HAP-1 (cell line): Measurements from ENCODE around the gene B4GALNT3.

Source experiments
- DNase-seq, 2 experiments: peaks; one replicate each; pipeline ENCODE4 v3.0.0-alpha.2; 2016 to 2020; ENCODE audit warnings: low spot score in 2 of 2
- H3K27me3 ChIP-seq: fragments of 250-450 bp; sonication (Bioruptor Pico); 2 replicates; pipeline ENCODE4 v1.5.1; 2020; ENCODE audit warnings: low read depth, mild to moderate bottlenecking, moderate library complexity
- H3K36me3 ChIP-seq: fragments of 250-450 bp; sonication (Bioruptor Pico); replicated peaks from 2 replicates; pipeline ENCODE4 v1.5.1; 2020; ENCODE audit warnings: mild to moderate bottlenecking
- H3K4me1 ChIP-seq: fragments of 250-450 bp; sonication (Bioruptor Pico); 2 replicates; pipeline ENCODE4 v1.5.1; 2020; ENCODE audit warnings: mild to moderate bottlenecking
- H3K4me3 ChIP-seq: fragments of 250-450 bp; sonication (Bioruptor Pico); 2 replicates; pipeline ENCODE4 v1.5.1; 2020; ENCODE audit warnings: mild to moderate bottlenecking, moderate library complexity
- H3K9me3 ChIP-seq: fragments of 250-450 bp; sonication (Bioruptor Pico); 2 replicates; pipeline ENCODE4 v1.5.1; 2020; ENCODE audit warnings: mild to moderate bottlenecking, moderate library complexity
- in situ Hi-C: fragments of 300-500 bp; cut with MboI; formaldehyde crosslinking; loops from 3 replicates; pipeline ENCODE4 v1.14.3; 2020; ENCODE audit warnings: low sequenced_read_pairs, inconsistent platforms, mixed read lengths

The B4GALNT3 gene

GRCh38 chr12:607541-608001 lies 147.8 kb downstream of the B4GALNT3 start:
- no peak for DNase-seq
- Histone ChIP-seq H3K4me3 (no peak overlapping the region), H3K9me3 (no peaks in the 10 kb centered on the region), H3K27me3 (no peaks in the 10 kb centered on the region), H3K4me1 (no peaks in the 10 kb centered on the region), H3K36me3 (no peaks in the 10 kb centered on the region)
- in situ Hi-C loops, result no loop called here

GRCh38 chr12:608413-608812 lies 148.7 kb downstream of the B4GALNT3 start:
- in situ Hi-C loops, result no loop called here

GRCh38 chr12:608921-609320 lies 149.2 kb downstream of the B4GALNT3 start:
- Histone ChIP-seq H3K9me3 (no peaks in the 10 kb centered on the region), H3K4me3 (no peak overlapping the region), H3K36me3 (no peaks in the 10 kb centered on the region), H3K4me1 (no peaks in the 10 kb centered on the region), H3K27me3 (no peaks in the 10 kb centered on the region)
- in situ Hi-C loops, result no loop called here
- no peak for DNase-seq

More at GRCh38 chr12:608413-608812, 148.7 kb downstream of the B4GALNT3 start:
- Histone ChIP-seq H3K36me3 (no peaks in the 10 kb centered on the region), H3K4me1 (no peaks in the 10 kb centered on the region), H3K9me3 (no peaks in the 10 kb centered on the region), H3K4me3 (no peak overlapping the region), H3K27me3 (no peaks in the 10 kb centered on the region)
- DNase-seq, result no peak

GRCh38 chr12:611721-612120 lies 152.0 kb downstream of the B4GALNT3 start:
- in situ Hi-C loops, result no loop called here

GRCh38 chr12:612293-612692 lies 152.6 kb downstream of the B4GALNT3 start:
- no peaks in the 10 kb centered on the region for H3K36me3 ChIP-seq

More at GRCh38 chr12:611721-612120, 152.0 kb downstream of the B4GALNT3 start:
- DNase-seq, result no peak
- Histone ChIP-seq H3K4me1 (no peaks in the 10 kb centered on the region), H3K36me3 (no peaks in the 10 kb centered on the region), H3K27me3 (no peaks in the 10 kb centered on the region), H3K4me3 (no peak overlapping the region), H3K9me3 (no peaks in the 10 kb centered on the region)

GRCh38 chr12:612886-613285 lies 153.1 kb downstream of the B4GALNT3 start:
- no peak overlapping the region for H3K4me3 ChIP-seq
- in situ Hi-C loops, result no loop called here
- H3K9me3 ChIP-seq, result no peaks in the 10 kb centered on the region
- H3K36me3 ChIP-seq, result no peaks in the 10 kb centered on the region
- no peaks in the 10 kb centered on the region for H3K27me3 ChIP-seq
- no peak for DNase-seq
- H3K4me1 ChIP-seq, result no peaks in the 10 kb centered on the region

More at GRCh38 chr12:612293-612692, 152.6 kb downstream of the B4GALNT3 start:
- no peak for DNase-seq
- in situ Hi-C loops, result no loop called here
- H3K4me1 ChIP-seq, result no peaks in the 10 kb centered on the region
- H3K4me3 ChIP-seq, result no peak overlapping the region
- H3K9me3 ChIP-seq, result no peaks in the 10 kb centered on the region
- no peaks in the 10 kb centered on the region for H3K27me3 ChIP-seq
